SK-N-SH (cell line): ENCODE measurements around the gene CIT. TPM values are rescaled to one million over a fixed set of nuclear protein-coding genes. Genes with fewer than 3 reads are reported as not detected.

Source experiments
- CTCF ChIA-PET: fragments of 300-600, 350-600 bp; formaldehyde crosslinking; extraction: SDS; loops from one replicate; lab custom pipeline; 2021; lab: Yijun Ruan, JAX
- POLR2A ChIA-PET: fragments of 350-600 bp; sonication (Branson Sonifier 250); formaldehyde crosslinking; extraction: SDS; loops from one replicate; lab custom pipeline; 2020; ENCODE audit warnings: antibody characterized with exemption, inconsistent platforms; lab: Yijun Ruan, JAX
- DNase-seq: peaks from one replicate; pipeline ENCODE4 v3.0.0; 2012
- H2AFZ ChIP-seq: fragments of 200-600 bp; sonication (generic); 2 replicates; pipeline ENCODE4 v1.8.1; 2016; ENCODE audit warnings: antibody characterized with exemption, mild to moderate bottlenecking, low read depth
- H3F3A ChIP-seq: fragments of 200-600 bp; sonication (generic); replicated peaks from 2 replicates; pipeline ENCODE3; 2016; ENCODE audit warnings: antibody characterized with exemption, mild to moderate bottlenecking; ENCODE audit not compliant: insufficient read depth
- H3K27ac ChIP-seq, 2 experiments: fragments of 200-500 bp in 1 of 2; fragments of 200-600 bp in 1 of 2; sonication (Bioruptor generic) in 1 of 2; sonication (generic), shearing (Covaris generic) in 1 of 2; 2 replicates each; pipeline versions ENCODE4 v1.5.1 to v1.6.1; 2014 to 2016; ENCODE audit warnings: low read depth in 2 of 2, inconsistent platforms in 1 of 2, low read length in 1 of 2, mild to moderate bottlenecking in 1 of 2, mixed read lengths in 1 of 2
- H3K27me3 ChIP-seq: fragments of 200-600 bp; sonication (generic), shearing (Covaris generic); 2 replicates; pipeline ENCODE4 v1.6.1; 2016; ENCODE audit warnings: mixed run types; ENCODE audit not compliant: insufficient read depth
- H3K36me3 ChIP-seq, 2 experiments: fragments of 200-500 bp in 1 of 2; fragments of 200-600 bp in 1 of 2; sonication (Bioruptor generic) in 1 of 2; sonication (generic) in 1 of 2; replicated peaks in 1 of 2; 2 replicates each; pipeline versions ENCODE3 to v1.5.1; 2014 to 2016; ENCODE audit warnings: low read length in 1 of 2, mild to moderate bottlenecking in 1 of 2; ENCODE audit not compliant: insufficient read depth in 2 of 2, control insufficient read depth in 1 of 2
- H3K4me1 ChIP-seq, 2 experiments: fragments of 200-500 bp in 1 of 2; fragments of 200-600 bp in 1 of 2; sonication (Bioruptor generic) in 1 of 2; sonication (generic), shearing (Covaris generic) in 1 of 2; 2 replicates each; pipeline versions ENCODE4 v1.5.1 to v1.6.1; 2014 to 2016; ENCODE audit warnings: low read depth in 1 of 2, low read length in 1 of 2, mixed run types in 1 of 2; ENCODE audit not compliant: insufficient read depth in 2 of 2, control insufficient read depth in 1 of 2
- H3K4me2 ChIP-seq: fragments of 200-600 bp; sonication (generic), shearing (Covaris generic); 2 replicates; pipeline ENCODE4 v1.6.1; 2017; ENCODE audit warnings: mixed run types
- H3K4me3 ChIP-seq, 2 experiments: fragments of 200-500 bp in 1 of 2; fragments of 200-600 bp in 1 of 2; sonication (Bioruptor generic) in 1 of 2; sonication (generic), shearing (Covaris generic) in 1 of 2; 2 replicates each; pipeline versions ENCODE4 v1.5.1 to v1.8.1; 2014 to 2016; ENCODE audit warnings: low read depth in 2 of 2, inconsistent platforms in 1 of 2, low read length in 1 of 2, mild to moderate bottlenecking in 1 of 2, mixed read lengths in 1 of 2, moderate library complexity in 1 of 2
- H3K79me2 ChIP-seq: fragments of 200-600 bp; sonication (generic); 2 replicates; pipeline ENCODE4 v1.8.1; 2017; ENCODE audit warnings: mild to moderate bottlenecking; ENCODE audit not compliant: insufficient read depth
- H3K9ac ChIP-seq: fragments of 200-600 bp; sonication (generic); 2 replicates; pipeline ENCODE4 v1.6.1; 2017; ENCODE audit warnings: mixed run types
- H3K9me2 ChIP-seq: fragments of 200-600 bp; sonication (generic); 2 replicates; pipeline ENCODE4 v1.6.1; 2017; ENCODE audit warnings: mixed run types
- H3K9me3 ChIP-seq: fragments of 200-600 bp; sonication (generic); 2 replicates; pipeline ENCODE4 v1.6.1; 2017; ENCODE audit warnings: mixed run types, mild to moderate bottlenecking, moderate library complexity
- H4K20me1 ChIP-seq: fragments of 200-600 bp; sonication (generic); 2 replicates; pipeline ENCODE4 v1.6.1; 2017; ENCODE audit warnings: mild to moderate bottlenecking, mixed run types; ENCODE audit not compliant: insufficient read depth
- CHD2 ChIP-seq: fragments of 150-350 bp; IDR thresholded peaks from 2 replicates; pipeline ENCODE4 v1.6.1; 2018; ENCODE audit warnings: low read length; ENCODE audit not compliant: partially characterized antibody
- ELF1 ChIP-seq: IDR thresholded peaks from 2 replicates; pipeline ENCODE4 v1.4.0; 2012
- EZH2phosphoT487 ChIP-seq: fragments of 200-600 bp; sonication (generic); IDR thresholded peaks from 2 replicates; pipeline ENCODE4 v1.6.1; 2017; ENCODE audit warnings: low read depth, mixed run types, mild to moderate bottlenecking, antibody characterized with exemption, moderate library complexity, borderline replicate concordance
- GABPA ChIP-seq: IDR thresholded peaks from 2 replicates; pipeline ENCODE4 v1.4.0; 2012; ENCODE audit warnings: low read depth, mild to moderate bottlenecking
- GATA2 ChIP-seq: sonication (generic); formaldehyde crosslinking; IDR thresholded peaks from 2 replicates; pipeline ENCODE4 v1.5.0; 2020; ENCODE audit warnings: mild to moderate bottlenecking, missing genetic modification reagents
- MEF2A ChIP-seq: IDR thresholded peaks from 2 replicates; pipeline ENCODE4 v1.4.0; 2012; ENCODE audit warnings: low read depth, borderline replicate concordance
- MXI1 ChIP-seq: IDR thresholded peaks from 2 replicates; pipeline ENCODE4 v1.6.1; 2012; ENCODE audit warnings: mild to moderate bottlenecking, low read depth, low read length, improper control_type of control experiment
- NRF1 ChIP-seq: IDR thresholded peaks from 2 replicates; pipeline ENCODE4 v1.6.1; 2012; ENCODE audit warnings: low read depth, mild to moderate bottlenecking, low read length
- RCOR1 ChIP-seq: fragments of 150-350 bp; IDR thresholded peaks from 2 replicates; pipeline ENCODE4 v1.6.1; 2017; ENCODE audit warnings: antibody characterized with exemption, low read length
- RFX5 ChIP-seq: IDR thresholded peaks from 2 replicates; pipeline ENCODE4 v1.6.1; 2012; ENCODE audit warnings: mild to moderate bottlenecking, improper control_type of control experiment, low read length
- SIN3A ChIP-seq: IDR thresholded peaks from 2 replicates; pipeline ENCODE4 v1.6.1; 2012; ENCODE audit warnings: low read depth, mild to moderate bottlenecking, low read length, moderate library complexity, borderline replicate concordance
- SMC3 ChIP-seq: IDR thresholded peaks from 2 replicates; pipeline ENCODE4 v1.6.1; 2012; ENCODE audit warnings: low read depth, low read length, improper control_type of control experiment
- TCF12 ChIP-seq: IDR thresholded peaks from 2 replicates; pipeline ENCODE4 v1.4.0; 2012
- YY1 ChIP-seq: IDR thresholded peaks from 2 replicates; pipeline ENCODE4 v1.4.0; 2012; ENCODE audit warnings: low read depth, mild to moderate bottlenecking
- WGBS: methylation state at CpG from one replicate; pipeline ENCODE4 v1.1.6; 2017; ENCODE audit warnings: low lambda C conversion rate; 5-methylcytosine and 5-hydroxymethylcytosine counted together
- polyA plus RNA-seq, 3 experiments: library from polyadenylated mRNA; depleted of rRNA; stranded (reverse); fragments of >200 nt; gene quantifications; 2 replicates each; pipeline ENCODE4 v1.2.3, GENCODE V29; 2012
- TF ChIP-seq, protein P1 (sequence below): IDR thresholded peaks from 2 replicates; pipeline ENCODE4; 2012
- TF ChIP-seq, protein P2 (sequence below): fragments of 200-600 bp; sonication (generic); IDR thresholded peaks from 2 replicates; pipeline ENCODE4 v1.6.1; 2017; ENCODE audit warnings: antibody characterized with exemption, mild to moderate bottlenecking, moderate library complexity

CIT gene
- polyA plus RNA-seq, 1 of the 3 experiments (the other 2 are of a cell fraction): 7.7 TPM

DNA sequence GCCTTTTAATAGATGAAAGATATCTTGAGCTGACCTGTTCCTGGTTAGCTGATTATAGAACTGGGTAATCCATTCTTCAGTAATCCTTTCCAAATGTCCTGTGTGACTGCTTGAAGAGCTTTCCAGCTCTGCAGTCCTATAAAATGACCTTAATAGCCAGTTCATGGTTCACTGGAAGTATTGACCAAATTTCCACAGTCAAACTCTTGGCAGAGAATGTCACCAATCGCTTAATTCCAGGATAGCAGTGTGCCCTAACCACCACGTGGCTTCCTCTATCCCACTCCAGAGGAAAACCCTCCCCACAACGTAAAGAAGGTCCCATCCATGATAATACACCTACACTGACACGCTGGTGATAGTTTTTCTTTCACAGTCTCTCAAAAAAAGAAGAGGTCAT lies 191.7 kb downstream of the CIT start:
- ChIA-PET POLR2A (no interaction called here), CTCF (interaction anchor here (2.2 kb wide), 1 partner anchor 10 kb away, joined by 8 read pairs; no protein-coding TSS in a partner anchor)
- peaks cover 25% of the 10 kb centered on the region for H3F3A ChIP-seq
- H4K20me1 ChIP-seq: no peaks in the 10 kb centered on the region
- no peaks in the 10 kb centered on the region for H3K9me3 ChIP-seq
- H2AFZ ChIP-seq: no peak overlapping the region
- no peaks in the 10 kb centered on the region for H3K9me2 ChIP-seq
- H3K4me1 ChIP-seq: no peaks in the 10 kb centered on the region; a peak in 1 of 4 replicates
- peaks cover 6 to 24% of the 10 kb centered on the region in 2 experiments for H3K36me3 ChIP-seq
- no peaks in the 10 kb centered on the region for H3K79me2 ChIP-seq
- H3K27ac ChIP-seq: peak overlapping the region in 1 of 2 experiments; percentile 76; a peak in 1 of 4 replicates
- no peak for DNase-seq
- H3K9ac ChIP-seq: no peak overlapping the region
- no peaks in the 10 kb centered on the region for H3K27me3 ChIP-seq
- 99% methylated on average over 4 of the region's 4 CpGs for WGBS
- H3K4me3 ChIP-seq: no peak overlapping the region
- no peak overlapping the region for H3K4me2 ChIP-seq
- TF ChIP-seq MXI1: no peak
- TF ChIP-seq, protein P1, sequence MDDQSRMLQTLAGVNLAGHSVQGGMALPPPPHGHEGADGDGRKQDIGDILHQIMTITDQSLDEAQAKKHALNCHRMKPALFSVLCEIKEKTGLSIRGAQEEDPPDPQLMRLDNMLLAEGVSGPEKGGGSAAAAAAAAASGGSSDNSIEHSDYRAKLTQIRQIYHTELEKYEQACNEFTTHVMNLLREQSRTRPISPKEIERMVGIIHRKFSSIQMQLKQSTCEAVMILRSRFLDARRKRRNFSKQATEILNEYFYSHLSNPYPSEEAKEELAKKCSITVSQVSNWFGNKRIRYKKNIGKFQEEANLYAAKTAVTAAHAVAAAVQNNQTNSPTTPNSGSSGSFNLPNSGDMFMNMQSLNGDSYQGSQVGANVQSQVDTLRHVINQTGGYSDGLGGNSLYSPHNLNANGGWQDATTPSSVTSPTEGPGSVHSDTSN: no peak
- no peak for TF ChIP-seq RCOR1
- TF ChIP-seq SIN3A: no peak
- no peak for TF ChIP-seq GABPA
- TF ChIP-seq GATA2 (CRISPR knock-in tag): no peak
- no peak for TF ChIP-seq RFX5
- TF ChIP-seq MEF2A: no peak
- TF ChIP-seq CHD2: no peak
- no peak for TF ChIP-seq NRF1
- TF ChIP-seq EZH2phosphoT487: no peak
- no peak for TF ChIP-seq SMC3
- TF ChIP-seq, protein P2, sequence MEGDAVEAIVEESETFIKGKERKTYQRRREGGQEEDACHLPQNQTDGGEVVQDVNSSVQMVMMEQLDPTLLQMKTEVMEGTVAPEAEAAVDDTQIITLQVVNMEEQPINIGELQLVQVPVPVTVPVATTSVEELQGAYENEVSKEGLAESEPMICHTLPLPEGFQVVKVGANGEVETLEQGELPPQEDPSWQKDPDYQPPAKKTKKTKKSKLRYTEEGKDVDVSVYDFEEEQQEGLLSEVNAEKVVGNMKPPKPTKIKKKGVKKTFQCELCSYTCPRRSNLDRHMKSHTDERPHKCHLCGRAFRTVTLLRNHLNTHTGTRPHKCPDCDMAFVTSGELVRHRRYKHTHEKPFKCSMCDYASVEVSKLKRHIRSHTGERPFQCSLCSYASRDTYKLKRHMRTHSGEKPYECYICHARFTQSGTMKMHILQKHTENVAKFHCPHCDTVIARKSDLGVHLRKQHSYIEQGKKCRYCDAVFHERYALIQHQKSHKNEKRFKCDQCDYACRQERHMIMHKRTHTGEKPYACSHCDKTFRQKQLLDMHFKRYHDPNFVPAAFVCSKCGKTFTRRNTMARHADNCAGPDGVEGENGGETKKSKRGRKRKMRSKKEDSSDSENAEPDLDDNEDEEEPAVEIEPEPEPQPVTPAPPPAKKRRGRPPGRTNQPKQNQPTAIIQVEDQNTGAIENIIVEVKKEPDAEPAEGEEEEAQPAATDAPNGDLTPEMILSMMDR: no peak
- no peak for TF ChIP-seq ELF1
- no peak for TF ChIP-seq TCF12

DNA sequence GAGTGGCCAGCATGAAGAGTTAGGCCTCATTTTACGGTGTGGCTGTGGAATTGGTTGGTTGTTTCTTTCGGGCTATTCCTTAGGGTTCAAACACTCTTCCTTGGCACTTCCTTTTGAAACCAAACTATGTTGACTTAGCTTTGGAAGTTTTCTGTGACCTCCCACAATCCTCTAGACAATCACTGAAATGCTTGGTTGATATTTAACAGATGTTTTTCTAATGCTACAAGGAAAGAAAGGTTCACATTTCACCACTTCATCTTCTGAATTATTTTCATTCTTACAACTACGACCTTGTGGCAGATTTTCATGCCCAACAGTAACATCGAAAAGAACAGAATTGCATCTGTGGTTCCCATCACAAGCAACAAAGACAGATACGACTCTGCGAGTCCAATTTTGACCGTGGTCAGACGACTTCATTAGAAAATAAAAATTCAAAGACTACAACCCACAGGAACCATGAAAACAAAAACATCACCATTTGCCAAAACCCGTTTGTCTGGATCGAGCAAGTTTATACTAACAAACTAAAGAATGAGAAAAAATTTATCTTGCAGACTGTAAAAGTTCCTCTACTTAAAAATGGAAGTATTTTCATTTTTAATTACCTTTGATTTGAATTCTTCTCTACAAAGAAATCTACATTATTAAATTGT lies 192.3 kb downstream of the CIT start:
- H3K4me3 ChIP-seq: no peak overlapping the region
- WGBS: 86% methylated on average over 10 of the region's 10 CpGs
- H3K36me3 ChIP-seq: peaks cover 6 to 29% of the 10 kb centered on the region in 2 experiments
- DNase-seq: no peak
- no peaks in the 10 kb centered on the region for H3K9me3 ChIP-seq
- no peaks in the 10 kb centered on the region for H4K20me1 ChIP-seq
- H3K4me2 ChIP-seq: no peak overlapping the region
- H3K79me2 ChIP-seq: no peaks in the 10 kb centered on the region
- POLR2A ChIA-PET: no interaction called here
- no peaks in the 10 kb centered on the region; a peak in 1 of 4 replicates for H3K4me1 ChIP-seq
- CTCF ChIA-PET: no interaction called here
- H3K9me2 ChIP-seq: no peaks in the 10 kb centered on the region
- TF ChIP-seq TCF12 (peak; percentile 64; the same call in 1 of the 2 replicates), YY1 (no peak)
- TF ChIP-seq, all 33 proteins: peak for 1
- H3F3A ChIP-seq: peaks cover 25% of the 10 kb centered on the region
- peak overlapping the region in 1 of 2 experiments; percentile 76; a peak in 2 of 4 replicates for H3K27ac ChIP-seq
- H3K27me3 ChIP-seq: no peaks in the 10 kb centered on the region
- no peak overlapping the region for H3K9ac ChIP-seq
- H2AFZ ChIP-seq: no peak overlapping the region
